Stimulated activated CD4-positive, alpha-beta T cell treated with anti-CD3 and anti-CD28 coated beads, Interleukin-1b, Interleukin-23, amount 100 ng/mL, for 24 hours (primary cell): ENCODE results near the gene HARS1.
"Not testable (repeated sequence)": the region's sequence is repeated elsewhere in the genome, so short reads cannot be mapped to it uniquely, and the experiment has no call there.

ENCODE experiments used
- DNase-seq, 4 experiments: peaks; one replicate each; pipeline ENCODE4 v3.0.0-alpha.2; 2020; ENCODE audit warnings: low read depth in 4 of 4, low spot score in 1 of 4

Gene HARS1

DNA sequence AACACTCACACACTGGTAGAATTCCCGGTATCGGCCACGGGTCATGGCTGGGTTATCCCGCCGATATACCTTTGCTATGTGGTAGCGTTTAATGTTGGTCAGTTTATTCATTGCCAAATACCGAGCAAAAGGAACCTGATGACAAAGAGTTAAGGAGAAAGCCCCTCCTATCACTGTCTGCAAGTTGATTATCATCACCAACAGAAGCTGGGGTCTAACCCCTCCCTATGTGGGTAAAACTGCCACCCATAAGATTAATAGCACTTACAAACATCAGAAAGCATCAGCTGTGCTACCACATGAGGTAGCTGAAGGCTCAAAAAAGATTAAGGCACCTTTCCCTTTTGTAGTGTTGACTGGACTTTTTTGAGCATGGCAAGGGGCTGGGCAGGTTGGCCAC, 12.2 kb downstream of the HARS1 start:
- DNase-seq: no peak

DNA sequence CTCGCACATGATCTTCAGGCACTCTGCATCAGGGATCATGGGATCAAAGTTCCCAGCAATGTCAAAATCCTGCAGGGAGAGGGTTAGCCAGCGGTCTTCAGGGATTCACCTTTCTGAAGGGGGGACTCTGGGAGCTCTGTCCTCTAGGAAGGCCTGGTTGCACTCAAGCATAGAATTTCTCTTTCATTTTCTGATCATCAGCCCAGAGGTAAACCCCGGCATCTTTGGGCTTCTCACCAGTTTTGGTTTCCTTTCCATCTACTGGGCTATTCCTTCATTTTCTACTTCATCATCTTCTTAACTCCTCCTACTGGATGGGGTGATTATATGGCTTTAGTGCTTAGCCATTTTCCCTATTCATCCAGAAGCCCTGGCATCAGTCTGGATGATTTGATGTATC, 13.2 kb downstream of the HARS1 start:
- no peak for DNase-seq

DNA sequence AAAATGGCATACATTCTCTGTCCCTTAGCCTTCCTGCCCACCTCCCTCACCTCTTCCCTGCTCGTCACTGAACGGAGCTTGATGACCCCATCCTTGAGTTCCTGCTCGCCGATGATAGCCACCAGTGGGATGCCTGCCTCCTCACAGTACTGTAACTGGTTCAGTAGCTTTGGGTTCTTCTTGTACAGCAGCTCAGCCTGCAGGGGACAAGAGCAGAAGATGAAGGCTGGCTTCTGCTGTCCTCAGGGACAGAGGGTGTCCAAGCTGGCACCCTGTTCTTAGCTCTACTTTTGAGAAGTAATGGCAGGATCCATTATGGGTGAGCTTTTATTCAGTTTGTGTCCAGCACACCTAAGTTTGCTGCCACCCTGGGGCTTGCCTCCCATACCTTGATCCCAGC, 16.5 kb downstream of the HARS1 start:
- DNase-seq: no peak

DNA sequence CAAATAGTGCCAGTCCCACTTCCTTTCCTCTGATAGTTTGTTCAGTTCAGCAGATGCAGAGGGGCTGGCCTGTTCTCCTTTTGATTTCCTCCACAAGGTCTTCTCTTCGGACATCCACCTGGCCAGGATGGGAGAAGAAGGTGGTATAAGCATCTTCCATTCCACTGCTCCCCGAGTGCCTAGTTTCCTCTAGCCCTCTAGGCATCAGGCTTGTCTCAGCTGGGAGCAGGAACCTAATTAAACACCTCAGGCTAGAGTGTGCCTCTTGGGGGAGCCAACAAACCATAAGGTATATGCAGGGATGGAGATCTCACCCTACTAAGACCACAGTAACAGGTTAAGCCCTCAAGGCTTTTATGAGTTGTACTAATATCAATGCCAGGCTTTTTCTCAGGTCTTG, 17.0 kb downstream of the HARS1 start:
- no peak for DNase-seq

DNA sequence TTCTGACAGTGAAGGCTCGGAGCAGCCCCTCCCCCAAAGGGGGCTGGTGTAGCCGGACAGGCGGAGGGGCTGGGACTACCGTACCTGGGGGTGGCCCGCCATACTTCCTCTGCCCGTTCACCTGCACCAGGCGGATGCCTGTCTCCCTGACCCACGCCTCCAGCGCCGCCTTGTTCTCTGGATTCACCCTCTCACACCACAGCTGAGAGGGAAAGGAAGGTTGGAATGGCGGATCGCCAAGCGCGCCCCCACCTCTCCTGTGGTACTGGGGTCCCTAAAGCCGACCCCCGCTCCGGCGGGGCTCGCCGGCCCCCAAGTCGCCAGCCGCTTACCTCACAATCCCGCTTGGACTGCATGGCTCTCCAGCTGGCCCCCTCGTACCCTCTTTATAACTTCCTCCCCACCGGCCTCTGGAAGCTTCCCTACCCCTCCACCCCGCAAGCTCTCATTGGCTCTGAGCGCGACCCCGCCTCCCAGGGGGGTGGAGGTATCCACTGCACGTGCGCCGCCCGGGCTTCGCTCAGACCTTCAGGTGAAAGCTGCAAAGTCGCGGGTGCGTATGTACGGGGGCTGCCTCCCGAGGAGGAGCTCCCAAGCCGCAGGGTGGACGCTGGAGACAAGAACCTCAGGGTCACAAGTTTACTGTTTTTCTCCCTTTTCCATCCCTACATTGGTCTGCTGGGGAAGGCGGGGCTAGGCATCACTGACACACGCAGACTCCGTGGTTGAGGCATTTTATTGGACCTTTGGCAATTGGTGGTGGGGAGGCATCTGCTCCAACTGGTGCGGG, 17.8 kb downstream of the HARS1 start, which contains the start of gene DND1:
TSS of gene DND1 (minus strand) at position 390 of the 790 bp plus-strand sequence. CDS start at position 356, 34 bp downstream.
- DNase-seq: no peak

DNA sequence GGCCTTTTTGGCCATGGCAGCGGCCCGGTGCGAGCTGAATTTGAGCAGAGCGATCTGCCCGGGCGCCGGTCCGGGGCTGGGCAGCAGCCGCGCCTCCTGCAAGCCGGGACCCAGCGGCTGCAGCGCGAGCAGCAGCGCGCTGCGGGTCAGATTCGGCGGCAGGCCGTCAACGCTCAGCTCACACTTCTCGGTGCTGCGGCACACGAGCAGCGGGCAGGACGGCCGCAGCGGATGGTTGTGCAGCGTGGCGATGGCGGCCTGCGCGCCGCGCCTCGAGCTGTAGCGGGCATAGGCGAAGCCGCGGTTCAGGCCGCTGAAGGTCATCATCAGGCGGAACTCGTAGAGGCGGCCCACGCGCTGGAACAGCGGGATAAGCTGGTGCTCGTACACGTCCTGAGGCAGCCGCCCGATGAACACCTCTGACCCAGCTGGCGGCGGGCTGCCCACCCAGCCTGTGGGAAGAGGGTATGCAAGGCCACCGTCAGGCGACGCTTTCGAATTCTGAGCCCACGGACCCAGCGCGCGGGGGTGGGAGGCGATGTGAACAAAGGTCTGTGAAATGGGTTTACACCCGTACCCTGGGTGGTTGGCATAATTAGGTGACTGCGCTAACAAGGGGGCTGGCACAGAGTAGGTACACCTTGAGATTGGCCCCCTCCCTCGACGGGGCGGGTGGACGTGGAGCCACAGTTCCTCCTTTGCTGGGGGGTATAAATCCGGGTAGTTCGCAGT, 18.5 kb downstream of the HARS1 start:
- DNase-seq: no peak

DNA sequence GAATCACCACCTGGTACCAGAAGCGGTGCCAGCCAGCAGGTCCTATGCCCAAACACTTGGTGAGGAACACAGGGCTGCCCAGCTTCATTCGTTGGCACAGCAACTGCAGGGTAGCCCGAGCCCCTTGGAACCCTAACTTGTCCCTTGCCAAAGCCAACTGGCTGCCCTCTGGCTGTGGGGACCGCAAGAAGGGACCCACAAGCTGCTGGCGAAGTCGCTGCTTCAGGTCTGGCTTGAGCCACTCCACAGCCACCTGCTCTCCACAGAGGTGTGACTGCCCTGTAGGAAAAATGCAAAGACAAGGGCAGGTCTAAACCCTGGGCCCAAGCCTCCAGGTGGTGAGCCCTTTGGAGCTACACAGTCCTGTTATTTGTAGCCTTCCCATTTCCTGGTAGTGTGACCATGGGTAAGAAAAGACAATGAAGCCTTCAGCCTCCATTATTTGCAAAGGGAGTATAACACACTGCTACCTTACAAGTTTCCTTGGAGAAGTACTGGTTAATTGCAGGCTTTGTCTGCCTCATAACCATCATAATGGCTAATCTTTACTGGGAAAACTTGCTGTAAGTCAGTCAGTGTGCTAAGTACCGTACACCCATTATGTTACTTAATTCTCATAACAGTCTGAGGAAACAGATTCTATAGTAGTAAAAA, 19.6 kb downstream of the HARS1 start:
- no peak for DNase-seq

DNA sequence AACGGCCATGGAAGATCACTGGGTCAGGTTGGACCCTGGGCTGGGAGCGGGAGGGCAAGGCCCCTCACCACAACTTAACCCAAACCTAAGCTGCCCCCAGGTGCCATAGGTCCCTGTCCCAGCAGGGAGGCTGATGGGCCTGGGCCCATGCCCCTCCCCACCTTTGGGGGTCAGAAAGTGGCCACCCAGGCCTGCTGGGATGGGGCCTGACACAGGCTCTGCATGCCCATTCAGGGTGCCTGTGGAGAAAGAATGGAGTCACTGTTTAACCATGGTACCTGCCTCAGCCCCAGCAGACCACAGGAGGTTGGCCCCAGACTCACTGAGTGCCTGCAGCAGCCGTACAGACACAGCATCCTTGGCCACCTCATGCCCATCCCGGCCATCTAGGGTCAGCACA, 20.1 kb downstream of the HARS1 start:
- DNase-seq: not testable (repeated sequence)

DNA sequence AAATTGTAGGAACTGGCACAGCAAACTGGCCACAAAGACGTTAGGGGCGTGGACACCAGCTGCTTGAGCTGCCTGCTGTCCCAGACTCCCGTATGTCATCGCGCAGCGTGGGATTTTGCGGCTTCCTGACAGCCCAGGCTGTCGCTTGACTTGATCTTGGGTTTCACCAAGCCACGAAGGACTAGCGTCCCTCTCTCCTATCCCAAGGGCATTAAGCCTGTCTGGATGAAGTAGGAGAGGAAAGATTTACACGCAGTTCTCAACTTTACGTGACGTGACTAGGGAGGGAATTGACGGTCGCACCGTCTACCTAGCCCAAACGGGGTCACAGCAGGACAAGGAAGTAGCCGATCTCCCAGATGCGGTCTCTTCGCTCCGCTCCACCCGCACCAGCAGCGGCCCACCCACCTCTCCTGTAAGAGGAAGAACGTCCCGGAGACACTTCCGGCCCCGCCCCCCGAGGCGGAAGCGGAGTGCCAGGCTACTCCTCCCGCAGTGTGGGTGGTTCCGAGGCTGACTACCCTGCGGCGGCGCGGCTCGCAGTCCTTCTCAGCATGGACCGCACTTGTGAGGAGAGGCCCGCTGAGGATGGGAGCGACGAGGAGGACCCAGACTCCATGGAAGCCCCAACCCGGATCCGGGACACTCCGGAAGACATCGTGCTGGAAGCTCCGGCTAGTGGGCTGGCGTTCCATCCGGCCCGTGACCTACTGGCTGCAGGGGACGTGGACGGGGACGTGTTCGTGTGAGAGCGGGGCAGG, 26.6 kb downstream of the HARS1 start, which contains the start of gene WDR55:
TSS of gene WDR55 (plus strand) at position 546 of the 761 bp plus-strand sequence. CDS start at position 555, 9 bp downstream.
- DNase-seq: peak; percentile 88 to 97 (median 96)

DNA sequence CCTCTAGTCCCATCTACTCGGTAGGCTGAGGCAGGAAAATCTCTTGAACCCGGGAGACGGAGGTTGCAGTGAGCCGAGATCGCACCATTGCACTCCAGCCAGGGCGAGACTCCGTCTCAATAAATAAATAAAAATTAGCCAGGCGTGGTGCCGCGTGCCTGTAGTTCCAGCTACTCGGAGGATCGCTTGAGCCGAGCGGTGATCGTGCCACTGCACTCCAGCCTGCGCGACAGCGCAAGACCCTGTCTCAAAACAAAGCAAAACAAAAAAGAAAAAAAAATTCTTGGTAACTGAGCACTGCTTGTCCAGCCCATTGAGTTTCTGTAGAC, 27.2 kb downstream of the HARS1 start:
- DNase-seq: no peak

DNA sequence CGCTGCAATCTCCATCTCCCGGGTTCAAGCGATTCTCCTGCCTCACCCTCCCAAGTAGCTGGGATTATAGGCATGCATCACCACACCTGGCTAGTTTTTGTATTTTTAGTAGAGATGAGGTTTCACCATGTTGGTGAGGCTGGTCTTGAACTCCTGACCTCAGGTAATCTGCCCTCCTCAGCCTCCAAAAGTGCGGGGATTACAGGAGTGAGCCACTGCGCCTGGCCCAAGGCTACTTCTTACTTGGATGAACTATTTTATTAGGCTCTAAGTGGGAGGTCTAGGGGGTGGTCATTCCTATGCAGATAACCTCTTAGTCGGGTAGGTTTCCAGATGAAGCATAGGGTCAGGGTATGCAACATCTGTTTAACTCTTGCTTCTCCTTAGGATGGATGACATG, 30.8 kb downstream of the HARS1 start:
- not testable (repeated sequence) for DNase-seq

DNA sequence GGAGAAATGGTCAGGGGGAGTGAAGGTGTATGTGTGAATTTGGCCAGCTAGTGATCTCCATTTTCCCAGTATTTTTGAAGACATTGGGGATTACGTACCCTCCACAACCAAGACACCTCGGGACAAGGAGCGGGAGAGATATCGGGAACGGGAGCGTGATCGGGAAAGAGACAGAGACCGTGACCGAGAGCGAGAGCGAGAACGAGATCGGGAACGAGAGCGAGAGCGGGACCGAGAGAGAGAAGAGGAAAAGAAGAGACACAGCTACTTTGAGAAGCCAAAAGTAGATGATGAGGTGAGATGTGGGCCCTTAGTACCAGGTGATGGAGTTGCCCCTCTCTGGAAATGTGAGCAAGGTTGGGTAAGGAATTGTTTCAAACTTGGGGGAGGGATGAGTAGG, 32.3 kb downstream of the HARS1 start:
- DNase-seq: no peak

DNA sequence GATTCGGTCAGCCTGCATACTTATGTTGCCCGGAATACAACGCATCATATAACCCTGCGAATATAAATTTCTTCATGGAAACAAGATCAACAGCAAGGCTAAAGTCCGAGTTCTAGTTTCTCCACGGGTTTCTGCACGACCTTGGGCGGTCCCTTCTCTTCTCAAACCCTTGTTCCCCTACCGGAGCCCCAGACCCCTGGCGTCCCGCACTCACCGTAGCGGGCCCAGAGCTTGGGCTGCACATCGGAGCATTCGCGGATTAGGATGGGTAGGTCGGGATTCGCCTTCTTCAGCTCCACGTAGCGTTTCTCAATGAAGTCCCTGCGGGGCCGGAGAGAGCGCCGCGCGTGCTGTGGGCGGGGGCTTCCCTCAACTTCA, 44.1 kb downstream of the HARS1 start:
- no peak for DNase-seq

DNA sequence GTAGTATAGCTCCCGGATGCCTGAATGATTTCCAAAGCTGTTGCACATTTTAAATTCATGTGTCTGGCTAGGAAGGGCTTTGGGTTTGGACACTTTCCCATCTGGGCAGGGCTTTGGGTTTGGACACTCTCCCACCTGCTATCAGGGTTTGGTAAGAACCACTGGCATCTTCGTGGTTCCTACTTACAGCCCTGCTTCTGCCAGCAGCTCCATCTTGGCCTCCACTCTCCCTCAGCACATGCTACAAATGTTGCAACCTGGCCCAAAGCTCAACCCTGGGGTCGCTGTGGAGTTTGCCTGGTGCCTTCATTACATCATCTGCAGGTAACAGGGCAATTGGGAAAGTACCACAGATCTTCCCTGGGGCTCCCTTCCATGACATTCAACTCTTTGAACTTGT, 48.5 kb downstream of the HARS1 start:
- DNase-seq: no peak

DNA sequence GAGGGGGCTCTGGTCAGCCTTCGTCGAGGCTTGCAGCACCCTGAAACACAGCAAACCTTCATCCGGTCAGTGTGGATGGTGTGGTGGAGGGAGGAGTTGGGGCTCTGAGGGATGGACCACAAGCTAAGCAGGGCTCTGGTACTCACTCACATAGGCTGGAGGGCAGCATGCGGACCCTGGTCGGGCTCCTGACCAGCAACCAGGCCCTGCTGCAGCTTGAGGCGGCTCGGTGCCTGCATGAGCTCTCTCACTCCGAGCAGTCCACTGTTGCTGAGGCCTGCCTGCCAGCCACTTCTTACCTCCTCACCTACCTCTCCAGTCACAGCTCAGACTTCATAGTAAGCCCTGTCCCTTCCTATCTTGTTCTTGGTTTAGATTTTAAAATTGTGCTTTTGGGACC, 49.5 kb downstream of the HARS1 start:
- DNase-seq: no peak

DNA sequence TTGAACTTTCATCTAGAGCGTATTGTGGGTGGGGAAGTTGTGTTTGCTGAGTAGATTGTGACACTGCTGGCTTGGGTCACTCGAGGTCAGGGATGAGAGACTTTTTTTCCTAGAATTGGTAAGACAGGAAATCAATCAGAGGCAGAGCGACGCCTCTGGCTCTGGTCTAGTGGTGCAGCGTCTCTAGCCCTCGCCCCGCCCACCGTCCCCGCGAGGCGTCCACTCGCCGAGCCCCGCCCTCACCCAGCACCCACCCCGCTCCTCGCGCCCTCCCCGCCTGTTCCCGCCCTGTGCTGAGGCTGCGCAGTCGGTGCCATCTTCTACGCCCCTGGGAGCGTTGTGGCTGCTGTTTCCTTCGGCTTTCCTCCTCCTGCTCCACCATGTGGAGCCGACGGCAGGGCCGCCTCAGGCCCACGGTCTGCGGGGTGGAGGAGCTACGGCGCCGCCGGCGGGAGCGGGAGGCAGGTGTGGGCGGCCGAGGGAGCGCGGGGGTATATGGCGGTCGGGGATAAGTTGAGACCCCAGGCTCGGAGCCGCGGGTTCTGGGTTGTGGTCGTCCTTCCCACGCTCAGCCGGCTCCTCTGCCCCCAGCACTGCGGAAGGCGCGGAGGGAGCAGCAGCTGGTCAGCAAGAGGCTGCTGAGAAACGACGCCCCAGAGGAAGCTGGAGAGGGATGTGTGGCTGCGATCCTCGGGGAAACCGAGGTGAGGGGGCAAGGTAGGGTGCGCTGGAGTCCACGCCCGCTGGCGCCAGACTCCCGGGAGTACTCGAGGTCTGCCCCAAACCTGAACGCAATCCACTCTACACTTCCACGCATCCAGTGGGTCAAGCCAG, 51.8 kb downstream of the HARS1 start, which contains the start of gene TMCO6:
TSS of gene TMCO6 (plus strand) at position 304 of the 834 bp plus-strand sequence. CDS start at position 381, 77 bp downstream.
- peak; percentile 93 to 98 (median 96) for DNase-seq

DNA sequence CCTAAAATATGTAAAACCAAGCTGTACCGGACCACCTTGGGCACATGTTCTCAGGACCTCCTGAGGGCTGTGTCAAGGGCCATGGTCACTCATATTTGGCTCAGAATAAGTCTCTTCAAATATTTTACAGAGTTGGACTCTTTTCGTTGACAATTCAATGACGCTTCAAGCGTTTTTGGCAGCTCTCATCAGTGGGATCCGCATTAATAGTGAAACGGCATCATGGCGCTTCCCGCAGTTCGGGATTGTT, 52.3 kb downstream of the HARS1 start:
- DNase-seq: not testable (repeated sequence)

DNA sequence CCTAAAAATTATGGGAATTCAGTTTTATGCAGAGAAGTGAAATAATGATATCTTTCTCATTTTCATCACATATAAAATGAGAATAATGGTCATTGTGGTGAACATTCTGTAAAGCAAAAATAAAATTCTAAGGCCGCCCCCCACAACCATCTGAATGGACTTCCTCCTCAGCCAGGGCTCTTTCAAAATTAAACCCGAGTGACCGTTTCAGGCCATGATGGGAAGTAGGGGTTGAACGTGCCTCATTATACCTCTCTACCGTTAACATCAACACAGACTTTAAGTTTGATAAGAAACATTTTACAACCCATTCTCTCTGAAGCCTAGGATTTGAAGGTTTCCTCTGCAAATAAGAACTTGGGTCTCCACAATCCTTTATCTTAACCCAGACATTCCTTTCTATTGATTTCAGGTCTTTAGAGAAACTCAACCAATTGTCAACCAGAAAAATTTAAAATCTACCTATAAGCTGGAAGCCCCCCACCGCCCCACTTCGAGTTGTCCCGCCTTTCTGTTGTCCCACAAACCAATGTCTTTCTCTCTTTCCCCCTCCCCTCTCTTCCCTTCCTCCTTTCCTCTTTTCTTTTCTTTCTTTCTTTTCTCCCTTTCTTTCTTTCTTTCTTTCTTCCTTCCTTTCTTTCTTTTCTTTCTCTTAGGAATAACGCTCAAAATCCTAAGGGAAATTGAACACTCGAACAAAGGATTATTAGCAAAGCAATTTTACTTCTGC, 53.6 kb downstream of the HARS1 start:
- DNase-seq: no peak

DNA sequence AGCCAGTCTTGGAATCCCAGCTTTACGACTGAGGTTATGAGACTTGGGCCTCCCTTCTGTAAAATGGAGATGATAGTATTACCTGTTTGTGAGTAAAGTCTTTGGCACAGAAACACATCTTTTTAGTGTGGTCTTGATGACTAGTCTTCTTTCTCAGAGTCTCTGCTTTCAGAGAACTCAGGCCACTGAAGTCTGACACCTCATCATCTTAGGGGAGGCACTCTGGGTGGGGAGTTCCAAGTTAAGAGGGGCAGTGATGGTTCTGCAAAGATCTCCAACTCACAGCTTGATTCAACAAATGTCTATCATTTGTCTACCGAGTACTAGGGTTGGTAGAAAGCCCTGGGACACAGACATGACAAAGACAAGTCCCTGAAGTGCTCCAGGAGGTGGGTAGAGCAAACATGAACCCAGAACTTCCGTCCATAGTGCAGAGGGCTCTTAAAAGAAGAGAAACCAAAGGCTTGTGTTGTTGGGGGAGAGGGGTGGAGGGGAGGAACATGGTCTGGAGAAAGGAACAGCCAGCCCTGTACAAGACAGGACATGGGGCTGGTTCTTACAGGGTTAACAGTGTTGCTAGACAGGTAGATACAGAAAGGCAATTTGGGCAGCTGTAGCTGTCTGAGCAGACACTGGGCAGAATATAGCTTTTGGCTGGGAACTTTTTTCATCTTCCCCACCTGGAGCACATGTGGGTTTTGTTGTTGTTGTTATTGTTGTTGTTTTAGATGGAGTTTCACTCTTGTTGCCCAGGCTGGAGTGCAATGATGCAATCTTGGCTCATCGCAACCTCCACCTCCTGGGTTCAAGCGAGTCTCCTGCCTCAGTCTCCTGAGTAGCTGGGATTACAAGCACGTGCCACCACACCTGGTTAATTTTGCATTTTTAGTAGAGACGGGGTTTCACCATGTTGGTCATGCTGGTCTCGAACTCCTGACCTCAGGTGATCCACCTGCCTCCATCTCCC, 55.6 kb downstream of the HARS1 start:
- DNase-seq: no peak
